ENCODE measurements around the gene CNTN1.
A peak's percentile ranks its signal among the peaks of the same experiment; 100 is the strongest.

The CNTN1 gene

DNA sequence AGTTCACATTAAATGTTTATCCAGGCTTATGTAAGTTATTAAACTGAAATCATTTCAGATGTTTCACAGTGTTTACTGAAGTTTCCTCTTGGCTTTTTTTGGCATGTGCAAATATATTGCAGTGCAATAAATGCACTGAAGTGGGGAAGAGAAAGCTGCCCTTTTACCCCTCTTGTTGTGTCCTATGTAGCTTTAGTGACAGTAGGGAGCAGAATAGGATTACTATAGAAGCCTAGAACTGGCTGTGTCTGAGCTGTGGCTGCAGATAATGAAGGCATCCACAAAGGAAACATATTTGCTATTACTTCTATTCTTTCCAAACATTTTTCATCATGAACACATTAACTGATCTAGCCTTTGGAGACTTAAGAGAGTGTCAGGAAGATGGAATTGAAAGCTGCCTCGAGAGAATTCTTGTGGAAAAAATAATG, 24.1 kb upstream of the CNTN1 start:
- H2AFZ ChIP-seq (ENCODE audit: low read depth, low read length) = no peak overlapping the region
- no peaks in the 10 kb centered on the region for H3K4me1 ChIP-seq (ENCODE audit: insufficient read depth, low read length)
- H3K9me3 ChIP-seq (ENCODE audit: low read length) = no peaks in the 10 kb centered on the region
- no peaks in the 10 kb centered on the region for H3K27me3 ChIP-seq (ENCODE audit: insufficient read depth, low read length)
- no peaks in the 10 kb centered on the region for H3K36me3 ChIP-seq (ENCODE audit: insufficient read depth, low read length)
- H3K4me3 ChIP-seq (ENCODE audit: low read length) = no peak overlapping the region

GRCh38 chr12:40672741-40673271, 19.4 kb upstream of the CNTN1 start:
- H3K36me3 ChIP-seq (ENCODE audit: insufficient read depth, low read length) = no peaks in the 10 kb centered on the region
- H3K4me3 ChIP-seq (ENCODE audit: low read length) = no peak overlapping the region
- H3K27me3 ChIP-seq (ENCODE audit: insufficient read depth, low read length) = no peaks in the 10 kb centered on the region
- no peaks in the 10 kb centered on the region for H3K9me3 ChIP-seq (ENCODE audit: low read length)
- H3K4me1 ChIP-seq (ENCODE audit: insufficient read depth, low read length) = no peaks in the 10 kb centered on the region
- H2AFZ ChIP-seq (ENCODE audit: low read depth, low read length) = no peak overlapping the region

DNA sequence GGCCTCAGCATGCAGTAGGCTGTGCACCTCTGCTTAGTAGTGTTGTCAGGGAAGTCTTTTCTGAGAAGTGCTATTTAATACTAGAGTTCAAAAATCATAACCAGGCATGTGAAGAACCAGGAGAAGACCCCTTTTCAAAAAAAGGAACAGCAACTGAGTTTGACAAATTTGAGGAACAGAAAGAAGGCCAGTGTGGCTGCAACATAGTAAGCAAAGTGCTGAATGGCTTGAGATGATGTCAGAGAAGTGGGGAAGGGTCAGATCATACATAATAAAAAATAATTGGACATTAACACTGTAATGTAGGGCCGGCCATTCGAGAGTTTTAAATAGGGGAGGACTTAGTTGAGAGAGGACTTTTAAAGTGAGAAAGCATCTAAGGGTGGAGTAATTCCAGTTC, 11.1 kb upstream of the CNTN1 start:
- H3K36me3 ChIP-seq (ENCODE audit: insufficient read depth, low read length) = no peaks in the 10 kb centered on the region
- H3K27me3 ChIP-seq (ENCODE audit: insufficient read depth, low read length) = no peaks in the 10 kb centered on the region
- H2AFZ ChIP-seq (ENCODE audit: low read depth, low read length) = no peak overlapping the region
- H3K4me3 ChIP-seq (ENCODE audit: low read length) = no peak overlapping the region
- no peaks in the 10 kb centered on the region for H3K9me3 ChIP-seq (ENCODE audit: low read length)
- H3K4me1 ChIP-seq (ENCODE audit: insufficient read depth, low read length) = no peaks in the 10 kb centered on the region

GRCh38 chr12:40684986-40685385, 7.3 kb upstream of the CNTN1 start:
- Histone ChIP-seq H3K4me3 (ENCODE audit: low read length) (no peak overlapping the region), H3K27me3 (ENCODE audit: insufficient read depth, low read length) (no peaks in the 10 kb centered on the region), H3K9me3 (ENCODE audit: low read length) (no peaks in the 10 kb centered on the region), H3K36me3 (ENCODE audit: insufficient read depth, low read length) (no peaks in the 10 kb centered on the region), H2AFZ (ENCODE audit: low read depth, low read length) (no peak overlapping the region), H3K4me1 (ENCODE audit: insufficient read depth, low read length) (no peaks in the 10 kb centered on the region)

GRCh38 chr12:40688085-40688725, 4.0 kb upstream of the CNTN1 start:
- peaks cover 6% of the 10 kb centered on the region for H3K4me1 ChIP-seq (ENCODE audit: insufficient read depth, low read length)
- no peaks in the 10 kb centered on the region for H3K9me3 ChIP-seq (ENCODE audit: low read length)
- H3K36me3 ChIP-seq (ENCODE audit: insufficient read depth, low read length) = no peaks in the 10 kb centered on the region
- H3K27me3 ChIP-seq (ENCODE audit: insufficient read depth, low read length) = peaks cover 22% of the 10 kb centered on the region
- no peak overlapping the region for H2AFZ ChIP-seq (ENCODE audit: low read depth, low read length)
- no peak overlapping the region for H3K4me3 ChIP-seq (ENCODE audit: low read length)

DNA sequence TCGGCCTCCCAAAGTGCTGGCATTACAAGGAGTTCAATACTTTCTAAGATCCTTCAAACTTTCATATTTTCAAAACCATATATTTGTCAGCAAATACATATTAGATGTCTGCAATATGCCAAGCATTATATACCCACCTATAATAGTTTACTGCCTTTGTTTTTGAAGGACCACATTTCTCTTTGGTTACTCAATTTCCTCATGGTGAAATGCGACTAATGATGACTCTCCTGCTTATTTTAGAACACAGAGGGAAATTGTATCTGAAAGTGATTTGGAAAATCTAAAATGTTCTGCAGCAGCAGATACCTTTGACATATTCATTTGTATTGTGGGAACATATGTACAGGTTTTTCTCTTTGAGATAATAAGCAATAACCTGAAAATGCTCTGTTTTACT, 2.7 kb upstream of the CNTN1 start:
- Histone ChIP-seq H3K4me1 (ENCODE audit: insufficient read depth, low read length) (peaks cover 8% of the 10 kb centered on the region), H3K9me3 (ENCODE audit: low read length) (no peaks in the 10 kb centered on the region), H3K27me3 (ENCODE audit: insufficient read depth, low read length) (peaks cover 31% of the 10 kb centered on the region), H3K36me3 (ENCODE audit: insufficient read depth, low read length) (no peaks in the 10 kb centered on the region), H3K4me3 (ENCODE audit: low read length) (no peak overlapping the region), H2AFZ (ENCODE audit: low read depth, low read length) (no peak overlapping the region)

- peaks cover 31% of the 10 kb centered on the region for H3K27me3 ChIP-seq (ENCODE audit: insufficient read depth, low read length)
- no peaks in the 10 kb centered on the region for H3K9me3 ChIP-seq (ENCODE audit: low read length)
- no peaks in the 10 kb centered on the region for H3K36me3 ChIP-seq (ENCODE audit: insufficient read depth, low read length)
- H3K4me1 ChIP-seq (ENCODE audit: insufficient read depth, low read length) = peaks cover 8% of the 10 kb centered on the region
- peak overlapping the region; percentile 4 for H2AFZ ChIP-seq (ENCODE audit: low read depth, low read length)
- peak overlapping the region; percentile 44 for H3K4me3 ChIP-seq (ENCODE audit: low read length)
Measured at GRCh38 chr12:40692765-40693206, 547 bp downstream of the CNTN1 start.

DNA sequence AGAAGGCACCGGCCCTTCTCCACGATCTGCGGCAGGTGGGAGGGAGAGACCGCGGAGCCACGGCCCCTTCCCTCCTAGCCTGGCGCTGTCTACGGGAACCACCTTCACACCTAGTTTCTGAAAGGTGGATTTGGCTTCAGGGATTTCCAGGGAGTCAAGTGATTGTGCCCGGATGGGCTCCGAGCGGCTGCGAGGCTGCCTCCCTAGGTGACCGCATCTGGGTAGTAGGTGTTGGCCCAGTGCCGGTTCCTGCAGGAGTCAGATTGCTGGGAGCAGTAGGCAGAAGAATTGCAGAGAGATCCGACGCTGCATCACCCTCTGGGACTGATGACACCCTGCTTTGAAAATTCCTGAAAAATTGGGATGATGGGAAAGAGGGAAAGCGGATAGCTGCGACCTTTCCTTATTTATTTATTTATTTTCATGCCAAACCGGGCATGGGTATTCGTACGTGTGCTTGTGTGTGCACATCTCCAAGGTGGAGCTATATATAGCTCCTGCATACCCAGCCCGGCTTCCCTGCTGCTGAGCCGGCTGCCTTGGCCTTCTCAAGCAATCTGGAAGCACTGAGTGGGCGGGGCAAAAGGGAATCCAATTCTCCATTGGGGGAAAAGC, 1.1 kb downstream of the CNTN1 start:
- H3K27me3 ChIP-seq (ENCODE audit: insufficient read depth, low read length) = peaks cover 31% of the 10 kb centered on the region

GRCh38 chr12:40697566-40698259, 5.5 kb downstream of the CNTN1 start:
- no peak overlapping the region for H2AFZ ChIP-seq (ENCODE audit: low read depth, low read length)
- no peak overlapping the region for H3K4me3 ChIP-seq (ENCODE audit: low read length)
- no peaks in the 10 kb centered on the region for H3K9me3 ChIP-seq (ENCODE audit: low read length)
- H3K27me3 ChIP-seq (ENCODE audit: insufficient read depth, low read length) = peaks cover 14% of the 10 kb centered on the region
- no peaks in the 10 kb centered on the region for H3K36me3 ChIP-seq (ENCODE audit: insufficient read depth, low read length)
- peaks cover 7% of the 10 kb centered on the region for H3K4me1 ChIP-seq (ENCODE audit: insufficient read depth, low read length)

More for the DNA sequence above, 1.1 kb downstream of the CNTN1 start:
- peak overlapping the region; percentile 44 for H3K4me3 ChIP-seq (ENCODE audit: low read length)
- H3K36me3 ChIP-seq (ENCODE audit: insufficient read depth, low read length) = no peaks in the 10 kb centered on the region
- H2AFZ ChIP-seq (ENCODE audit: low read depth, low read length) = peak overlapping the region; percentile 4
- no peaks in the 10 kb centered on the region for H3K9me3 ChIP-seq (ENCODE audit: low read length)
- H3K4me1 ChIP-seq (ENCODE audit: insufficient read depth, low read length) = peaks cover 8% of the 10 kb centered on the region

GRCh38 chr12:40701756-40702155, 9.5 kb downstream of the CNTN1 start:
- no peaks in the 10 kb centered on the region for H3K36me3 ChIP-seq (ENCODE audit: insufficient read depth, low read length)
- no peak overlapping the region for H2AFZ ChIP-seq (ENCODE audit: low read depth, low read length)
- H3K9me3 ChIP-seq (ENCODE audit: low read length) = no peaks in the 10 kb centered on the region
- no peak overlapping the region for H3K4me3 ChIP-seq (ENCODE audit: low read length)
- no peaks in the 10 kb centered on the region for H3K27me3 ChIP-seq (ENCODE audit: insufficient read depth, low read length)
- no peaks in the 10 kb centered on the region for H3K4me1 ChIP-seq (ENCODE audit: insufficient read depth, low read length)

GRCh38 chr12:40711121-40711520, 18.9 kb downstream of the CNTN1 start:
- H2AFZ ChIP-seq (ENCODE audit: low read depth, low read length) = no peak overlapping the region
- no peaks in the 10 kb centered on the region for H3K9me3 ChIP-seq (ENCODE audit: low read length)
- H3K4me3 ChIP-seq (ENCODE audit: low read length) = no peak overlapping the region
- no peaks in the 10 kb centered on the region for H3K27me3 ChIP-seq (ENCODE audit: insufficient read depth, low read length)
- no peaks in the 10 kb centered on the region for H3K36me3 ChIP-seq (ENCODE audit: insufficient read depth, low read length)
- no peaks in the 10 kb centered on the region for H3K4me1 ChIP-seq (ENCODE audit: insufficient read depth, low read length)

DNA sequence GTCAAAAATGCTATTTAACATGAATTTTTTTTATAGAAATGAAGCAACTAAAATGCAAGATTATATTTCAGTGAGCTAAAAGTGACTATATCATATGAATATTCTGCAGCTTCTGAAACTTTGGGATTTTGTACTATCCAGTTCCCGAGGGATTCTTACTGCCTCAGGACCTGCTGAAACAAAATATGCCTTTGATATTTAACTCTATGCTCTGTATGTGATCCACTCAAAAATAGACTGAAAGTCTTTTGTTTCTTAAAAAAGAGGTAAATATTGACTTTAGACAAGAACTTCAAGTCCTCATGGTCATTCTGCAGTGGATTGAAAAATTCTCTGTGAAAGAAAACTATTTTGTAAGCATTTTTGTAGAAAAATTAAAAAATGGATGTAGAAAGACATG, 22.4 kb downstream of the CNTN1 start:
- no peak overlapping the region for H3K4me3 ChIP-seq (ENCODE audit: low read length)
- no peaks in the 10 kb centered on the region for H3K4me1 ChIP-seq (ENCODE audit: insufficient read depth, low read length)
- no peaks in the 10 kb centered on the region for H3K27me3 ChIP-seq (ENCODE audit: insufficient read depth, low read length)
- H3K9me3 ChIP-seq (ENCODE audit: low read length) = no peaks in the 10 kb centered on the region
- no peaks in the 10 kb centered on the region for H3K36me3 ChIP-seq (ENCODE audit: insufficient read depth, low read length)
- no peak overlapping the region for H2AFZ ChIP-seq (ENCODE audit: low read depth, low read length)

GRCh38 chr12:40716037-40716436, 23.8 kb downstream of the CNTN1 start:
- Histone ChIP-seq H3K27me3 (ENCODE audit: insufficient read depth, low read length) (no peaks in the 10 kb centered on the region), H3K4me1 (ENCODE audit: insufficient read depth, low read length) (no peaks in the 10 kb centered on the region), H2AFZ (ENCODE audit: low read depth, low read length) (no peak overlapping the region), H3K9me3 (ENCODE audit: low read length) (no peaks in the 10 kb centered on the region), H3K4me3 (ENCODE audit: low read length) (no peak overlapping the region), H3K36me3 (ENCODE audit: insufficient read depth, low read length) (no peaks in the 10 kb centered on the region)
